K562 (cell line): ENCODE data around the gene TMEM209. TPM values are rescaled to one million over a fixed set of nuclear protein-coding genes. Genes with fewer than 3 reads are reported as not detected.

Experiments
- ARID1B ChIP-seq: fragments of 450-650 bp; IDR thresholded peaks from 2 replicates; pipeline ENCODE4 v1.6.1; 2016; ENCODE audit warnings: antibody characterized with exemption, mild to moderate bottlenecking, inconsistent platforms
- ARID3A ChIP-seq: IDR thresholded peaks from 2 replicates; pipeline ENCODE4 v1.6.1; 2012; ENCODE audit warnings: low read depth, low read length, improper control_type of control experiment, borderline replicate concordance
- GATAD2B ChIP-seq: fragments of 450-650 bp; IDR thresholded peaks from 2 replicates; pipeline ENCODE4 v1.6.1; 2017; ENCODE audit warnings: mild to moderate bottlenecking, borderline replicate concordance
- HNRNPL ChIP-seq: fragments of 200-400 bp; formaldehyde crosslinking; IDR thresholded peaks from 2 replicates; pipeline ENCODE4 v1.6.1; 2017; ENCODE audit warnings: low read depth, mild to moderate bottlenecking, low read length
- KAT7 ChIP-seq: sonication (generic); formaldehyde crosslinking; IDR thresholded peaks from 2 replicates; pipeline ENCODE4 v1.8.0; 2022; ENCODE audit warnings: missing genetic modification reagents, mild to moderate bottlenecking, borderline replicate concordance
- KDM5B ChIP-seq: fragments of 200-600 bp; sonication (generic); IDR thresholded peaks from 2 replicates; pipeline ENCODE4 v1.6.1; 2012; ENCODE audit warnings: low read depth, mild to moderate bottlenecking, moderate library complexity, low read length, control low read depth, inconsistent platforms; ENCODE audit not compliant: insufficient replicate concordance
- MEF2A ChIP-seq: IDR thresholded peaks from 2 replicates; pipeline ENCODE4 v1.6.1; 2011; ENCODE audit warnings: low read depth, mild to moderate bottlenecking, low read length, moderate library complexity; ENCODE audit not compliant: control insufficient read depth
- MEIS2 ChIP-seq: fragments of 450-650 bp; IDR thresholded peaks from 2 replicates; pipeline ENCODE4 v1.6.1; 2014; ENCODE audit warnings: mild to moderate bottlenecking; ENCODE audit not compliant: partially characterized antibody
- MYNN ChIP-seq, 2 experiments: sonication (generic); formaldehyde crosslinking in 1 of 2; IDR thresholded peaks; 2 replicates each; pipeline versions ENCODE4 v1.5.0 to v1.6.1; 2016 to 2020; ENCODE audit warnings: antibody characterized with exemption in 1 of 2, missing genetic modification reagents in 1 of 2
- NFIC ChIP-seq: fragments of 450-650 bp; IDR thresholded peaks from 2 replicates; pipeline ENCODE4 v1.6.1; 2017; ENCODE audit warnings: mild to moderate bottlenecking, inconsistent platforms
- RBM15 ChIP-seq: fragments of 200-400 bp; formaldehyde crosslinking; IDR thresholded peaks from 2 replicates; pipeline ENCODE4 v1.6.1; 2018; ENCODE audit warnings: mild to moderate bottlenecking, low read length, moderate library complexity; ENCODE audit not compliant: insufficient read depth
- SMAD3 ChIP-seq: fragments of 450-650 bp; formaldehyde crosslinking; conservative IDR thresholded peaks from 2 replicates; pipeline ENCODE4 v1.4.0; 2020; ENCODE audit warnings: mild to moderate bottlenecking
- SMARCA4 ChIP-seq: fragments of 450-650 bp; IDR thresholded peaks from 2 replicates; pipeline ENCODE4 v1.6.1; 2016
- SMARCC2 ChIP-seq: fragments of 450-650 bp; IDR thresholded peaks from 2 replicates; pipeline ENCODE4 v1.6.1; 2017; ENCODE audit warnings: antibody characterized with exemption, moderate library complexity, mild to moderate bottlenecking, low read depth
- TCF7L2 ChIP-seq: fragments of 150-350 bp; IDR thresholded peaks from 2 replicates; pipeline ENCODE4 v1.6.1; 2016; ENCODE audit warnings: low read depth, mild to moderate bottlenecking, low read length, moderate library complexity
- ZNF253 ChIP-seq: fragments of 250-450 bp; sonication (Bioruptor Pico); conservative IDR thresholded peaks from 2 replicates; pipeline ENCODE4 v1.6.1; 2021; ENCODE audit warnings: mild to moderate bottlenecking
- ZNF830 ChIP-seq: fragments of 250-450 bp; sonication (Bioruptor Pico); IDR thresholded peaks from 2 replicates; pipeline ENCODE4 v1.5.0; 2021; ENCODE audit warnings: mild to moderate bottlenecking
- polyA plus RNA-seq, 8 experiments: library from polyadenylated mRNA; depleted of rRNA in 4 of 8; stranded (reverse) in 5 of 8; unstranded in 3 of 8; fragments of >200 nt; fragmentation: Nextera tagmentation in 2 of 8; fragmentation: Illumina TruSeq in 1 of 8; extraction: Ambion mirVana in 2 of 8; extraction: Trizol in 1 of 8; gene quantifications; 2 replicates each; pipeline versions ENCODE4 v1.2.1 to v1.2.3, GENCODE V29; 2011 to 2014; ENCODE audit warnings: inconsistent platforms in 1 of 8, missing spikeins in 1 of 8
- total RNA-seq, 7 experiments: library from RNA; depleted of rRNA in 6 of 7; stranded (reverse); fragments of >200 nt in 6 of 7; fragmentation: Illumina TruSeq in 2 of 7; extraction: Trizol in 2 of 7; gene quantifications; 2 replicates each; pipeline versions ENCODE4 v1.2.1 to v1.2.3, GENCODE V29; 2011 to 2021; ENCODE audit warnings: low replicate concordance in 1 of 7

Gene TMEM209
- total and polyA plus RNA-seq, 9 of the 15 experiments (the other 6 are each of a cell fraction or from before 2014, with no cell fraction given): 36.8 to 116 (median 76.6) TPM

- TF ChIP-seq SMAD3 (CRISPR knock-in tag): no peak
- no peak for TF ChIP-seq MYNN (IDR thresholded peaks at IDR 0.05)
- TF ChIP-seq MYNN (CRISPR knock-in tag; IDR thresholded peaks at IDR 0.05): no peak
- TF ChIP-seq TCF7L2: no peak
- 0 out of 2 replicates have a peak, but pooled peaks have one; percentile 43 for TF ChIP-seq SMARCC2
- TF ChIP-seq HNRNPL: no peak
- TF ChIP-seq NFIC: peak; percentile 54
- TF ChIP-seq ZNF830: no peak
- no peak for TF ChIP-seq KDM5B
- TF ChIP-seq GATAD2B: 0 out of 2 replicates have a peak, but pooled peaks have one; percentile 39
- TF ChIP-seq ARID3A: peak; percentile 43; the same call in 1 of the 2 replicates
- TF ChIP-seq MEF2A: no peak
- no peak for TF ChIP-seq RBM15
- peak; percentile 29 for TF ChIP-seq MEIS2
- TF ChIP-seq SMARCA4: peak; percentile 29; the same call in 1 of the 2 replicates
- TF ChIP-seq KAT7 (CRISPR knock-in tag): peak; percentile 66; the same call in 1 of the 2 replicates
- TF ChIP-seq ZNF253: no peak
- peak; percentile 35; the same call in 1 of the 2 replicates for TF ChIP-seq ARID1B
These were observed 77.3 kb downstream of the TMEM209 start (continued) for GRCh38 chr7:130127821-130128317.
